HUES64 (cell line): ENCODE measurements around the gene ABCC5.
"Not testable (repeated sequence)": the region's sequence is repeated elsewhere in the genome, so short reads cannot be mapped to it uniquely, and the experiment has no call there.

ENCODE experiments used
- H3K27ac ChIP-seq: 2 replicates; pipeline ENCODE4 v1.7.0; 2013; ENCODE audit warnings: low read depth, low read length, inconsistent platforms
- H3K27me3 ChIP-seq: 2 replicates; pipeline ENCODE4 v1.6.1; 2013; ENCODE audit warnings: mild to moderate bottlenecking, low read length; ENCODE audit not compliant: insufficient read depth
- H3K36me3 ChIP-seq: 2 replicates; pipeline ENCODE4 v1.6.1; 2013; ENCODE audit warnings: mild to moderate bottlenecking, low read length; ENCODE audit not compliant: insufficient read depth
- H3K4me1 ChIP-seq: 2 replicates; pipeline ENCODE4 v1.6.1; 2013; ENCODE audit warnings: mild to moderate bottlenecking, low read length, moderate library complexity; ENCODE audit not compliant: insufficient read depth
- H3K4me3 ChIP-seq: 2 replicates; pipeline ENCODE4 v1.5.1; 2013; ENCODE audit warnings: mild to moderate bottlenecking, low read length, moderate library complexity
- H3K9ac ChIP-seq: 2 replicates; pipeline ENCODE4 v1.6.1; 2013; ENCODE audit warnings: mild to moderate bottlenecking, low read depth, low read length
- H3K9me3 ChIP-seq: 2 replicates; pipeline ENCODE4 v1.6.1; 2013; ENCODE audit warnings: low read depth, low read length; ENCODE audit not compliant: insufficient read depth
- WGBS: fragments of 150-250, 120-280 bp; methylation state at CpG from one replicate; pipeline ENCODE4 v1.1.7; 2013; ENCODE audit warnings: missing lambda C conversion rate; 5-methylcytosine and 5-hydroxymethylcytosine counted together

The ABCC5 gene

GRCh38 chr3:184015381-184016019, 2.2 kb downstream of the ABCC5 start:
- Histone ChIP-seq H3K36me3 (peaks cover 31% of the 10 kb centered on the region), H3K27ac (no peak overlapping the region), H3K4me1 (peaks cover 6% of the 10 kb centered on the region; the same call in 1 of the 2 replicates), H3K9ac (no peak overlapping the region), H3K9me3 (no peaks in the 10 kb centered on the region), H3K27me3 (no peaks in the 10 kb centered on the region), H3K4me3 (no peak overlapping the region)
- WGBS, result 79% methylated on average over 9 of the region's 10 CpGs

- peaks cover 6% of the 10 kb centered on the region; the same call in 1 of the 2 replicates for H3K4me1 ChIP-seq
Observed at GRCh38 chr3:184011937-184012889, 5.5 kb downstream of the ABCC5 start.

DNA sequence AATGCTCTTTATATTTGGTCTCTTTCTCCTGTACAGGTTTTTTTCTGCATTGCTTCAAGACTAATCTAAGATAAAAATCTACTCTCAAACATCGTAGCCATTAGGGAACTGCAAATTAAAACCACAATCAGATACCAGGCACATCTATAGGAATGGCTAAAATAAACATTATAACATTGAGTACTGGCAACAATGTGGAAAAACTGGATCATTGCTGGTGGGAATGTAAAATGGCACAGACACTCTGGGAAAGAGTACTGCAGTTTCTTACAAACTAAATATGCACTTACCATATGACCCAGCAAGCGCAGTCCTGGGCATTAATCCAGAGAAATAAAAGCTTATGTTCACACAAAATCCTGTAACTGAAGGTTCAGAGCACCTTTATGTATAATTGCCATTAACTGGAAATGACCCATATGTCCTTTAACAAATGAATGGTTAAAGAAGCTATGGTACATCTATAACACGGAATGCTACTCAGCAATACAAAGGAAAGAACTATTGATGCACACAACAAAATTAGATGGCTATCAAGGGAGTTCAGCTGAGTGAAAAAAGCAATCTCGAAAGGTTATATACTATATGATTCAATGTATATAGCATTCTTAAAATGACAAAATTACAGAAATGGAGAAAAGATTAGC, 6.3 kb downstream of the ABCC5 start:
- Histone ChIP-seq H3K9me3 (no peaks in the 10 kb centered on the region), H3K27me3 (no peaks in the 10 kb centered on the region), H3K4me1 (peaks cover 2% of the 10 kb centered on the region; the same call in 1 of the 2 replicates), H3K27ac (no peak overlapping the region), H3K36me3 (peaks cover 53% of the 10 kb centered on the region), H3K4me3 (no peak overlapping the region), H3K9ac (no peak overlapping the region)
- whole genome bisulfite sequencing, result 94% methylated on average over 2 of the region's 4 CpGs

More at GRCh38 chr3:184011937-184012889, 5.5 kb downstream of the ABCC5 start:
- Histone ChIP-seq H3K4me3 (no peak overlapping the region), H3K9me3 (no peaks in the 10 kb centered on the region), H3K27ac (no peak overlapping the region), H3K9ac (no peak overlapping the region), H3K27me3 (no peaks in the 10 kb centered on the region), H3K36me3 (peaks cover 53% of the 10 kb centered on the region)
- WGBS, result 86% methylated on average over 5 of the region's 6 CpGs

GRCh38 chr3:184008161-184008560, 9.5 kb downstream of the ABCC5 start:
- peaks cover 5% of the 10 kb centered on the region; the same call in 1 of the 2 replicates for H3K4me1 ChIP-seq
- H3K9ac ChIP-seq, result no peak overlapping the region
- peaks cover 58% of the 10 kb centered on the region for H3K36me3 ChIP-seq
- H3K9me3 ChIP-seq, result no peaks in the 10 kb centered on the region
- H3K27me3 ChIP-seq, result no peaks in the 10 kb centered on the region
- 86% methylated on average over 3 of the region's 3 CpGs for WGBS
- H3K4me3 ChIP-seq, result no peak overlapping the region
- H3K27ac ChIP-seq, result no peak overlapping the region

DNA sequence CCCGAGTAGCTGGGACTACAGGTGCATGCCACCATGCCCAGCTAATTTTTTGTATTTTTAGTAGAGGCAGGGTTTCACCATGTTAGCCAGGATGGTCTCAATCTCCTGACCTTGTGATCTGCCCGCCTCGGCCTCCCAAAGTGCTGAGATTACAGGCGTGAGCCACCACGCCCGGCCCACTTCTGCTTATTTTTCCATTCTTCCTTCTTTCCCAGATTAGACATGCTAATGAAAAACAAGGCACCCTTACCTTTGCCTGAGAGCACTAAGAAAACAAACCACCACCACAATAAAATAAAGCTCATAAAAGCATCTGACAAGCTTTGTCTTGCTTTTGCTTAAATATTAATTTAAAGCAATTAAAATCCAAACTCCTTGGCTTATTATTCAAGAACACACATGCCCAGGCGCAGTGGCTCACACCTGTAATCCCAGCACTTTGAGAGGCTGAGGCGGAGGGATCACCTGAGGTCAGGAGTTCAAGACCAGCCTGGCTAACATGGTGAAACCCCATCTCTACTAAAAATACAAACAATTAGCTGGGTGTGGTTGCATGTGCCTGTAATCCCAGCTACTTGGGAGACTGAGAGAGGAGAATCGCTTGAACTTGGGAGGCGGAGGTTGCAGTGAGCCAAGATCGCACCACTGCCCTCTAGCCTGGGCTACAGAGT, 10.4 kb downstream of the ABCC5 start:
- H3K9me3 ChIP-seq, H3K27ac ChIP-seq, H3K4me3 ChIP-seq, H3K27me3 ChIP-seq, H3K4me1 ChIP-seq, H3K9ac ChIP-seq: not testable (repeated sequence)
- 94% methylated on average over 11 of the region's 11 CpGs for WGBS
- peaks cover 51% of the 10 kb centered on the region for H3K36me3 ChIP-seq

- peaks cover 41% of the 10 kb centered on the region for H3K36me3 ChIP-seq
- peaks cover 5% of the 10 kb centered on the region; the same call in 1 of the 2 replicates for H3K4me1 ChIP-seq
- no peak overlapping the region for H3K9ac ChIP-seq
Observed at GRCh38 chr3:184005941-184006507, 11.7 kb downstream of the ABCC5 start.

DNA sequence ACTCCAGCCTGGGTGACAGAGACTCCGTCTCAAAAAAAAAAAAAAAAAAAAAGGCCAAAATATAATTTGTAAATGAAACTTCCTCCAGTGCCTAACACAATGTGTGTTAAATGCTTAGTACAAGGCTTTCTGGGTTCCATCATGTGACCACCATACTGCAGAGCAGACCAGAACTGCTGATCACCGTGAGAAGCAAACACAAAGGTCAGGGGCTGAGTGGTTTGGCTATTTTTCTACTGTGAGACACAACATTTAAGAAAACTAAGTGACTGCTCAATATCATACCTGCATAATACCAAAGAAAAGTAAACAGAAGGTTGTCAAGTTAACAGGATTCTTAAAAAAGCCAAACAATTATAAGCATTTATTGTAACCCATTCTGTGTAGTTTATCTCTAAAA, 13.2 kb downstream of the ABCC5 start:
- no peaks in the 10 kb centered on the region for H3K27me3 ChIP-seq
- no peak overlapping the region for H3K4me3 ChIP-seq
- H3K27ac ChIP-seq, result no peak overlapping the region
- H3K9me3 ChIP-seq, result no peaks in the 10 kb centered on the region
- peaks cover 5% of the 10 kb centered on the region; the same call in 1 of the 2 replicates for H3K4me1 ChIP-seq
- WGBS, result 100% methylated on average over 1 of the region's 2 CpGs
- H3K36me3 ChIP-seq, result peaks cover 37% of the 10 kb centered on the region
- no peak overlapping the region for H3K9ac ChIP-seq

More at GRCh38 chr3:184005941-184006507, 11.7 kb downstream of the ABCC5 start:
- H3K4me3 ChIP-seq, result no peak overlapping the region
- no peak overlapping the region for H3K27ac ChIP-seq
- 94% methylated on average over 11 of the region's 11 CpGs for WGBS
- no peaks in the 10 kb centered on the region for H3K9me3 ChIP-seq
- no peaks in the 10 kb centered on the region for H3K27me3 ChIP-seq

- Histone ChIP-seq H3K4me1 (peaks cover 5% of the 10 kb centered on the region; the same call in 1 of the 2 replicates), H3K4me3 (no peak overlapping the region), H3K9ac (no peak overlapping the region), H3K27me3 (no peaks in the 10 kb centered on the region), H3K9me3 (no peaks in the 10 kb centered on the region), H3K27ac (no peak overlapping the region), H3K36me3 (peaks cover 29% of the 10 kb centered on the region)
- WGBS, result 90% methylated on average over 5 of the region's 5 CpGs
Observed at GRCh38 chr3:184003187-184003967, 14.3 kb downstream of the ABCC5 start.

DNA sequence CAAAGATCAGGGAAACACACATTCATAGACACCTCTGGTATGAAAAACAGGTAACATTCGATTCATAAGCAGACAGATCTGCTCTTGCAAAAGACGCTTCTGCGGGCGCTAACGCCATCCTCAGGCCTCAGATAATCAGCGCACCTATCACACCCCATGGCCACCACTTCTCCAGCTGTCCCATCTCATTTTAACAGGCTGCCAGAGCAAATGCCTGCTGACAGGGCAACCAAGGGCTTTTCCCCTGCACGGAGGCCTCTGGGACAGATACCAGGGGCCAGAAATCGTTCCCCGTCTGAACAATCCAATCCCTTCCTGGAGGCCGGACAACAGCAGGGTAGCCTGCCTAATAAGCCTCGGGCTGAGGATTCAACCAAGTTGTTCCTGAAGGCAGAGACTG, 15.2 kb downstream of the ABCC5 start:
- 95% methylated on average over 11 of the region's 11 CpGs for WGBS
- H3K4me3 ChIP-seq, result no peak overlapping the region
- H3K4me1 ChIP-seq, result peaks cover 5% of the 10 kb centered on the region; the same call in 1 of the 2 replicates
- H3K27ac ChIP-seq, result no peak overlapping the region
- no peaks in the 10 kb centered on the region for H3K9me3 ChIP-seq
- peaks cover 28% of the 10 kb centered on the region for H3K36me3 ChIP-seq
- no peak overlapping the region for H3K9ac ChIP-seq
- H3K27me3 ChIP-seq, result no peaks in the 10 kb centered on the region

DNA sequence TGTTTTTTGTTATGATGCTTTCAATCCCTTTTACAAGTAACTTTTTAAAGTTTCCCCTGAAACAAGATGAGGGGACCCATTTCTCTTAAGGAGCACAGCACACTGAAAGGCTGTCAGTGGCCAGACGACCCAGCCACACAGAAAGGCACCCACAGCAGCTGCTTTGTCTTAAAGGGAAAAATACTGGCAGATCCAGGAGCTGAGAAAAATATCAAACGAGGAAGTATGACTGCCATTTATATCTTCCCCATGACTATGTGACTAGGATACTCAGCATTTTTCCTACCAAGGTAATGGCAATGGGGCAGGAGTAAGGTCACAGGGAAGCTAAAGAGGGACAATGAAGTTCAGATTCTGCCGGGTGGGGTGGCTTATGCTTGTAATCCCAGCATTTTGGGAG, 15.9 kb downstream of the ABCC5 start:
- peaks cover 28% of the 10 kb centered on the region for H3K36me3 ChIP-seq
- H3K9ac ChIP-seq, result no peak overlapping the region
- H3K9me3 ChIP-seq, result no peaks in the 10 kb centered on the region

More for the DNA sequence above, 15.9 kb downstream of the ABCC5 start:
- Histone ChIP-seq H3K27ac (no peak overlapping the region), H3K27me3 (no peaks in the 10 kb centered on the region), H3K4me3 (no peak overlapping the region), H3K4me1 (peaks cover 5% of the 10 kb centered on the region; the same call in 1 of the 2 replicates)
- WGBS, result 89% methylated on average over 3 of the region's 3 CpGs
